B cell (primary cell): ENCODE results near the gene CXCL6. TPM values are rescaled to one million over a fixed set of nuclear protein-coding genes. Genes with fewer than 3 reads are reported as not detected.

Experiments
- ATAC-seq: fragments of 200-7000 bp; cut with Tn5 transposase; one replicate; pipeline ENCODE4 v1.10.0; 2021; ENCODE audit warnings: low read depth, mild to moderate bottlenecking, moderate number of reproducible peaks, moderate library complexity
- CTCF ChIA-PET: fragments of 350-600 bp; sonication (Branson Sonifier 250); formaldehyde crosslinking; loops from one replicate; lab custom pipeline; 2021; ENCODE audit warnings: antibody characterized with exemption, inconsistent platforms; lab: Charles Lee
- POLR2A ChIA-PET: fragments of 350-600 bp; sonication (Branson Sonifier 250); formaldehyde crosslinking; loops from one replicate; lab custom pipeline; 2021; ENCODE audit warnings: antibody characterized with exemption; lab: Charles Lee
- DNase-seq: peaks from one replicate; pipeline ENCODE4 v3.0.0; 2013
- H2AFZ ChIP-seq: 2 replicates; pipeline ENCODE4 v1.6.1; 2012; ENCODE audit warnings: mild to moderate bottlenecking, low read depth, low read length; ENCODE audit not compliant: insufficient read depth, poor library complexity, severe bottlenecking
- H3K27ac ChIP-seq, 2 donors: 1 replicate in 1 of 2; 2 replicates in 1 of 2; pipeline ENCODE4 v1.5.1; 2012 to 2013; ENCODE audit warnings: low read length in 2 of 2, mild to moderate bottlenecking in 2 of 2, moderate library complexity in 1 of 2
- H3K27me3 ChIP-seq, 4 experiments: fragments of 200-600 bp in 1 of 4; sonication (generic) in 1 of 4; replicated peaks in 1 of 4; 1 replicate in 2 of 4; 2 replicates in 2 of 4; pipeline versions ENCODE4 v1.6.1 to v1.7.0; 2013 to 2016; ENCODE audit warnings: low read length in 3 of 4, mild to moderate bottlenecking in 2 of 4, mixed read lengths in 1 of 4, moderate library complexity in 1 of 4; ENCODE audit not compliant: insufficient read depth in 4 of 4, control insufficient read depth in 3 of 4; ENCODE audit errors: control extremely low read depth in 1 of 4
- H3K36me3 ChIP-seq, 2 experiments: replicated peaks in 1 of 2; 1 replicate in 1 of 2; 2 replicates in 1 of 2; pipeline versions ENCODE4 v1.6.1 to v1.7.1; 2013; ENCODE audit warnings: low read length in 1 of 2; ENCODE audit not compliant: insufficient read depth in 2 of 2, control insufficient read depth in 1 of 2; ENCODE audit errors: control extremely low read depth in 1 of 2, extremely low read depth in 1 of 2
- H3K4me1 ChIP-seq, 2 donors: fragments of 200-600 bp in 1 of 2; sonication (generic) in 1 of 2; 1 replicate in 1 of 2; 2 replicates in 1 of 2; pipeline versions ENCODE4 v1.5.1 to v1.6.1; 2013 to 2017; ENCODE audit warnings: low read length in 2 of 2; ENCODE audit not compliant: control insufficient read depth in 2 of 2, insufficient read depth in 2 of 2
- H3K4me2 ChIP-seq: replicated peaks from 2 replicates; pipeline ENCODE3; 2012; ENCODE audit warnings: mild to moderate bottlenecking, low read depth, low read length; ENCODE audit not compliant: poor library complexity, severe bottlenecking
- H3K4me3 ChIP-seq, 5 experiments: fragments of 200-600 bp in 1 of 5; sonication (generic) in 1 of 5; 1 replicate in 3 of 5; 2 replicates in 2 of 5; pipeline versions ENCODE4 v1.5.1 to v1.7.0; 2011 to 2016; ENCODE audit warnings: low read length in 4 of 5, mild to moderate bottlenecking in 4 of 5, low read depth in 2 of 5, control low read depth in 1 of 5, moderate library complexity in 1 of 5; ENCODE audit not compliant: insufficient read depth in 1 of 5; ENCODE audit errors: control extremely low read depth in 1 of 5, extremely low read depth in 1 of 5
- H3K79me2 ChIP-seq: fragments of 200-600 bp; sonication (generic); one replicate; pipeline ENCODE4 v1.6.0; 2016; ENCODE audit warnings: low read length; ENCODE audit not compliant: control insufficient read depth, insufficient read depth
- H3K9ac ChIP-seq: fragments of 200-600 bp; sonication (generic); 2 replicates; pipeline ENCODE4 v1.6.1; 2017; ENCODE audit warnings: mild to moderate bottlenecking, low read length, moderate library complexity
- H3K9me3 ChIP-seq, 3 donors: one replicate each; pipeline versions ENCODE4 v1.6.1 to v1.7.1; 2013; ENCODE audit warnings: low read length in 2 of 3; ENCODE audit not compliant: control insufficient read depth in 2 of 3, insufficient read depth in 1 of 3; ENCODE audit errors: control extremely low read depth in 1 of 3
- H4K20me1 ChIP-seq: 2 replicates; pipeline ENCODE4 v1.6.0; 2012; ENCODE audit warnings: mild to moderate bottlenecking, low read length; ENCODE audit not compliant: insufficient read depth, control insufficient read depth, poor library complexity, severe bottlenecking
- H3K27ac Mint-ChIP-seq: one replicate; pipeline ENCODE4 v1.8.0; 2021; ENCODE audit warnings: mixed read lengths
- H3K27me3 Mint-ChIP-seq: one replicate; pipeline ENCODE4 v1.8.0; 2021; ENCODE audit warnings: mixed read lengths
- H3K4me1 Mint-ChIP-seq: one replicate; pipeline ENCODE4 v1.8.0; 2021; ENCODE audit warnings: mixed read lengths
- H3K4me3 Mint-ChIP-seq: one replicate; pipeline ENCODE4 v1.8.0; 2021; ENCODE audit warnings: mixed read lengths
- H3K9me3 Mint-ChIP-seq: one replicate; pipeline ENCODE4 v1.8.0; 2022; ENCODE audit warnings: mixed read lengths; ENCODE audit not compliant: insufficient read depth
- EZH2 ChIP-seq: IDR thresholded peaks from 2 replicates; pipeline ENCODE4 v1.6.1; 2012; ENCODE audit warnings: borderline replicate concordance, low read depth, mild to moderate bottlenecking, moderate library complexity, low read length; ENCODE audit not compliant: insufficient read depth, poor library complexity, severe bottlenecking
- WGBS: methylation state at CpG from one replicate; pipeline ENCODE4 v1.1.5; 2013; ENCODE audit warnings: missing lambda C conversion rate; ENCODE audit not compliant: insufficient coverage; 5-methylcytosine and 5-hydroxymethylcytosine counted together
- intact Hi-C: fragments of 100-400 bp; cut with micrococcal nuclease; formaldehyde crosslinking; loops from one replicate; pipeline ENCODE4 v1.10.0; 2022
- polyA plus RNA-seq: library from polyadenylated mRNA; depleted of rRNA; stranded (reverse); fragments of >200 nt; gene quantifications from 2 replicates; pipeline ENCODE4 v1.2.3, GENCODE V29; 2012
- total RNA-seq, 2 donors: library from RNA; stranded (reverse); fragments of 120-200 nt in 1 of 2; gene quantifications; 1 replicate in 1 of 2; 2 replicates in 1 of 2; pipeline versions ENCODE4 v1.2.3 to v1.2.4, GENCODE V29; 2013 to 2022
- TF ChIP-seq, protein P1 (sequence below): fragments of 200-600 bp; IDR thresholded peaks from one replicate; pipeline ENCODE4 v1.8.0; 2022; ENCODE audit warnings: antibody characterized with exemption, mild to moderate bottlenecking

Gene CXCL6
- total and polyA plus RNA-seq, 2 donors (not counting 1 experiment from before 2014, with no cell fraction given), result not detected

DNA sequence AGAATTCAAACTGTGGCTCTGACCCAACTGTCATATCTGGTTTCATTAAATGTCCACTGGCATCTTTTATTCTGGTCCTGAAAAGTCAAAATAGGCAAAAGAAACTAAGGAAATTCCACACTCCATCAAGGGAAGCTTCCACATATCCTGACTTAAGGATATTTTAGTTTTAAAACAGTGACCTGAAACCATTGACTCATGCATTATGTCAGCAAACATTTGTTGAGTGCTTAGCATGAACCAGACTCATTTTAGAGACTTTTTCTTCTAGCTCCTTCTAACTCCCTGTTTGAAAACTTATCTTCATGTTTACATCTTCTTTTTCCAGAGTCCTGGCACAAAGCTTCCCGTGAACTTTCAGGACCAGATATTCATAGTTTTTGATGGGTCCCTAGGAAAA, 25.8 kb downstream of the CXCL6 start:
- no peak overlapping the region for H3K4me2 ChIP-seq
- no peak overlapping the region for H3K27ac ChIP-seq
- WGBS, result no CpG with 5 or more reads among the region's 1 CpG
- no peak overlapping the region for H3K4me3 ChIP-seq
- Mint-ChIP-seq H3K27ac (no peak overlapping the region), H3K9me3 (no peaks in the 10 kb centered on the region), H3K4me1 (no peaks in the 10 kb centered on the region), H3K4me3 (no peak overlapping the region), H3K27me3 (peaks cover 7% of the 10 kb centered on the region)
- POLR2A ChIA-PET, result no interaction called here
- H3K9me3 ChIP-seq, result no peaks in the 10 kb centered on the region
- H3K4me1 ChIP-seq, result no peaks in the 10 kb centered on the region
- DNase-seq, result no peak
- H4K20me1 ChIP-seq, result no peaks in the 10 kb centered on the region
- peaks cover 0 to 3% (median 0%) of the 10 kb centered on the region in 4 experiments for H3K27me3 ChIP-seq
- CTCF ChIA-PET, result no interaction called here
- no peaks in the 10 kb centered on the region for H3K36me3 ChIP-seq
- H3K9ac ChIP-seq, result no peak overlapping the region
- intact Hi-C loops, result no loop called here
- no peak overlapping the region for H2AFZ ChIP-seq
- TF ChIP-seq, protein P1, sequence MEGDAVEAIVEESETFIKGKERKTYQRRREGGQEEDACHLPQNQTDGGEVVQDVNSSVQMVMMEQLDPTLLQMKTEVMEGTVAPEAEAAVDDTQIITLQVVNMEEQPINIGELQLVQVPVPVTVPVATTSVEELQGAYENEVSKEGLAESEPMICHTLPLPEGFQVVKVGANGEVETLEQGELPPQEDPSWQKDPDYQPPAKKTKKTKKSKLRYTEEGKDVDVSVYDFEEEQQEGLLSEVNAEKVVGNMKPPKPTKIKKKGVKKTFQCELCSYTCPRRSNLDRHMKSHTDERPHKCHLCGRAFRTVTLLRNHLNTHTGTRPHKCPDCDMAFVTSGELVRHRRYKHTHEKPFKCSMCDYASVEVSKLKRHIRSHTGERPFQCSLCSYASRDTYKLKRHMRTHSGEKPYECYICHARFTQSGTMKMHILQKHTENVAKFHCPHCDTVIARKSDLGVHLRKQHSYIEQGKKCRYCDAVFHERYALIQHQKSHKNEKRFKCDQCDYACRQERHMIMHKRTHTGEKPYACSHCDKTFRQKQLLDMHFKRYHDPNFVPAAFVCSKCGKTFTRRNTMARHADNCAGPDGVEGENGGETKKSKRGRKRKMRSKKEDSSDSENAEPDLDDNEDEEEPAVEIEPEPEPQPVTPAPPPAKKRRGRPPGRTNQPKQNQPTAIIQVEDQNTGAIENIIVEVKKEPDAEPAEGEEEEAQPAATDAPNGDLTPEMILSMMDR, result no peak
- TF ChIP-seq EZH2, result no peak
- H3K79me2 ChIP-seq, result no peaks in the 10 kb centered on the region
- no peak for ATAC-seq

DNA sequence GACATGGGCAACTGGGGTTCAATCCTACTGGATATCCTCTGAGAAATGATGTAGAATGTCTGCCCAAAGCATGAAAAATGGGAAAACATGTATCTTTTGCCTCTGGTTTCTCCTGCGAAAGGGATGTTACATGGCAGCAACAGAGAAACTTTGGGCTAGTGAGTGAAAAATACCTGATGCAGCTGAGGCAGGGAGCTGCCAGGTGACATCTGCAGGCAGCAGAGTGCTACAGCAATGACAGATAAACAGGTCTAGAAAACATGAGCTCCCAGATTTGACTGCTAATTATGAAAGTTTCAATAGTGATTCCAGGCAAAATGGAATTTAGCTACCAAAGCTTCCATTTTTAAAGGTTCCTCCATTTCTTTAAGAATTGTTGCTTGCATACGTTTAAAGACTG, 27.9 kb downstream of the CXCL6 start:
- no peak overlapping the region for H2AFZ ChIP-seq
- TF ChIP-seq, protein P1, result no peak
- no peak for TF ChIP-seq EZH2
- H3K9ac ChIP-seq, result no peak overlapping the region
- no peak overlapping the region for H3K4me3 ChIP-seq
- H3K27me3 ChIP-seq, result peaks cover 0 to 9% (median 7%) of the 10 kb centered on the region in 4 experiments
- H3K4me2 ChIP-seq, result no peak overlapping the region
- H4K20me1 ChIP-seq, result no peaks in the 10 kb centered on the region
- ChIA-PET CTCF (no interaction called here), POLR2A (no interaction called here)
- no peak overlapping the region for H3K27ac ChIP-seq
- H3K9me3 Mint-ChIP-seq, result no peaks in the 10 kb centered on the region
- H3K4me1 Mint-ChIP-seq, result peaks cover 3% of the 10 kb centered on the region
- H3K4me3 Mint-ChIP-seq, result no peak overlapping the region
- intact Hi-C loops, result no loop called here
- H3K27ac Mint-ChIP-seq, result no peak overlapping the region
- DNase-seq (no peak), ATAC-seq (no peak)
- H3K4me1 ChIP-seq, result peaks cover 0 to 5% of the 10 kb centered on the region in 2 donors
- no peaks in the 10 kb centered on the region for H3K79me2 ChIP-seq
- no peaks in the 10 kb centered on the region for H3K9me3 ChIP-seq
- H3K36me3 ChIP-seq, result no peaks in the 10 kb centered on the region
- peaks cover 14% of the 10 kb centered on the region for H3K27me3 Mint-ChIP-seq
- WGBS, result 92% methylated on average over 1 of the region's 2 CpGs
